Mononuclear cell (primary cell): ENCODE results near the gene RINL. TPM values are rescaled to one million over a fixed set of nuclear protein-coding genes. Genes with fewer than 3 reads are reported as not detected.
"Not testable (repeated sequence)": the region's sequence is repeated elsewhere in the genome, so short reads cannot be mapped to it uniquely, and the experiment has no call there.

Source experiments
- H3K27me3 ChIP-seq: 2 replicates; pipeline ENCODE4 v1.6.0; 2011; ENCODE audit warnings: low read length, control low read depth; ENCODE audit not compliant: insufficient read depth
- H3K4me1 ChIP-seq: 2 replicates; pipeline ENCODE4 v1.5.1; 2011; ENCODE audit warnings: mild to moderate bottlenecking, low read length, control low read depth; ENCODE audit not compliant: insufficient read depth
- H3K4me3 ChIP-seq: 2 replicates; pipeline ENCODE4 v1.5.1; 2011; ENCODE audit warnings: mild to moderate bottlenecking, low read length, moderate library complexity
- H3K9me3 ChIP-seq: 2 replicates; pipeline ENCODE4 v1.5.1; 2011; ENCODE audit warnings: low read depth, mild to moderate bottlenecking, control low read depth, low read length
- total RNA-seq: library from RNA; depleted of rRNA; stranded (reverse); fragments of >200 nt; gene quantifications from one replicate; pipeline ENCODE4 v1.2.3, GENCODE V29; 2012

Gene RINL
- total RNA-seq, 1 donor, result 8.1 TPM

DNA sequence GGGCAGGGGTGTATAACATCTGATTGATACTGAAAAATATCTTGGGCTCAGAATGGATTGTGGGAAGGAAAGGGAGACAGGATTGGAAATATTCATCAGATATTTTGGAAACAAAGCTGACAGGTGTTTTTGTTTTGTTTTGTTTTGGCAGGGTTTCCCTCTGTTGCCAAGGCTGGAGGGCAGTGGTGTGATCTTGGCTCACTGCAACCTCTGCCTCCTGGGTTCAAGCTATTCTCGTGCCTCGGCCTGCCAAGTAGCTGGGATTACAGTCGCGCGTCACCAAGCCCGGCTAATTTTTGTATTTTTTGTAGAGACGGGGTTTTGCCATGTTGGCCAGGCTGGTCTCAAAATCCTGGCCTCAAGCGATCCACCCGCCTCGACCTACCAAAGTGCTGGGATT, 4.7 kb downstream of the RINL start:
- H3K4me3 ChIP-seq, H3K27me3 ChIP-seq, H3K9me3 ChIP-seq: not testable (repeated sequence)
- peaks cover 36% of the 10 kb centered on the region for H3K4me1 ChIP-seq

DNA sequence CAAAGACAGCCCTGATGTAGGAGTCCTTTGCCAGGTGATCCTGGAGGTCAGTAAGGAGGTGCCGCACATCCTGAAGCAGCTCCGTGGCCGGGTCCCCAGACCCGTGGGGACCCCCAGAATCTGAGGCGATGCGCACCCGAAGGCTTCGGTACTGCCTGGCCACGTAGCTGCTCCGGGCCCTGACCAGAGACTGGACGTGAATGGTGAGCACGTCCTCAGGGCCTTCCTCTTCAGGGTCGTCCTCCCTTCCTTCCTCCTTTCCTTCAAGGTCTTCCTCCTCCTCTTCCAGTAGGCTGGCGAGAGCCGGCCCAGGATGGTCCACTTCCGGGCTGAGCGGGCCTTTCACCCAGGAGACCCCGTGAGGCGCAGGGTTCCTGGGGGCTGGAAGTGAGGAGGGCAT, 7.5 kb downstream of the RINL start:
- Histone ChIP-seq H3K27me3 (no peaks in the 10 kb centered on the region), H3K4me1 (peaks cover 41% of the 10 kb centered on the region), H3K4me3 (no peak overlapping the region), H3K9me3 (no peaks in the 10 kb centered on the region)

- peaks cover 47% of the 10 kb centered on the region for H3K4me1 ChIP-seq
- no peaks in the 10 kb centered on the region for H3K9me3 ChIP-seq
- H3K27me3 ChIP-seq, result no peaks in the 10 kb centered on the region
- peak overlapping the region; percentile 45 for H3K4me3 ChIP-seq
Measured at GRCh38 chr19:38869836-38870607, 8.1 kb downstream of the RINL start.

DNA sequence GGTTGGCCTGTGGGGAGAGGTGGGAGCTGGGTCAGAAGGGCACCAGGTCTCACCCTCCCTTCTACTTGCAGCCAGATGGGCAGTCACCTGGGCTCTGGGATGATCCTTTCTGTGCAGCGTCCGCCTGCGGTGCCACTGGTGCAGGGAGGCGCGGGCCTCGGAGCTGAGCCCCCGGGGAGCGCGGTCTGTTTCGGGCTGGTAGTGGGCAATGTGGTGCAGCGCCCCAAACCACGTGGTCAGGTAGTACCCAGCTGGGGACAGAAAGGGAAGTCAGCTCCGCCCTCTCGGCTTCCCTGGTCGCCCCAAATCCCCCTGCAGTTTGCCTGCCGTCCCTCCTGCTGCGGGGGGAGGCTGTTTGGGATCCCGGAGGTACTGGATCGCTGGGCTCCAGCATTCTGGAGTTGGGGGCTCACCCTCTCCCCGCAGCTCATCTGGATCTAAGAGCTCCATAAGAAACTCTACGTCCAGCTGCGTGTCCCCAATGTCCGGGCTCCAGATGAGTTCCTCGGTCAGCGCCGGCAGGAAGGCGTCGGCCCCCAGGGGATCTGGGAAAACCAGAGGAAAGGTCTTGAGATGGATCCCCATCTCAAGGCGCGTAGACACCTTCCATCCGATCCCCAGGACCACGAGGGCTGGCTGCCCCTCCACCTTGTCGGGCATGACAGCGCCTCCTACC, 8.8 kb downstream of the RINL start:
- peaks cover 54% of the 10 kb centered on the region for H3K4me1 ChIP-seq
- no peaks in the 10 kb centered on the region for H3K9me3 ChIP-seq
- peak overlapping the region; percentile 45 for H3K4me3 ChIP-seq
- H3K27me3 ChIP-seq, result no peaks in the 10 kb centered on the region

GRCh38 chr19:38868551-38868950, 9.5 kb downstream of the RINL start:
- Histone ChIP-seq H3K4me1 (peaks cover 60% of the 10 kb centered on the region), H3K9me3 (no peaks in the 10 kb centered on the region), H3K27me3 (no peaks in the 10 kb centered on the region), H3K4me3 (peak overlapping the region; percentile 45)

GRCh38 chr19:38867171-38867780, 10.8 kb downstream of the RINL start:
- H3K9me3 ChIP-seq, result no peaks in the 10 kb centered on the region
- H3K4me3 ChIP-seq, result no peak overlapping the region
- no peaks in the 10 kb centered on the region for H3K27me3 ChIP-seq
- H3K4me1 ChIP-seq, result peaks cover 72% of the 10 kb centered on the region

DNA sequence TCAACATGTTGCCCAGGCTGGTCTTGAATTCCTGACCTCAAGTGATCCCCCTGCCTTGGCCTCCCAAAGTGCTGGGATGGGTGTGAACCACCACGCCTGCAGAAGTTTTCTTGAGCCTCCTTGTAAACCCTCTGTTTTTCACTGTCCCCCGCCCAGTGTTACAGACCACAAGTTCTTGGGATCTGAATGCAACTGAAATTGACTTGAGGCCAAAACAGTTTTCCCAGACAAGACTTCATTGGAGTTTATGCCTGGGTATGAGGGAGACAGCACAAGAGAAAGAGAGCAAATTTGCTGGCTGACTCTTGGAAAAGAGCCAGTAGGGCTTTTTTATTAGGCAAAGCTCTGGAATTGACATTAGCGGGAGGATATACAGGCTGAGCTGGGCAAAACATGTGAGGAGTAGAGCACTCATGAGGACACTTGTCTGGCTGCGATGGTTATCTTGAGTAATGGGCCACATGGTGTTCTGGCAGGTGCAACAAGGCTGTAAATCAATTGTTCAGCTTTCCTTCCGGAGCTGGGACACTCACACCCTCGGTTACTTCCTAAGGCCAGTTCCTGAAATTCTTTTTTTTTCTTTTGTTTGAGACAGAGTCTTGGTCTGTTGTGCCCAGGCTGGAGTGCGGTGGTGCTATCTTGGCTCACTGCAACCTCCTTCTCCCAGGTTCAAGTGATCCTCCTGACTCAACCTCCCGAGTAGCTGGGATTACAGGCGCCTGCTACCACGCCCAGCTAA, 15.6 kb downstream of the RINL start:
- peaks cover 54% of the 10 kb centered on the region for H3K4me1 ChIP-seq

DNA sequence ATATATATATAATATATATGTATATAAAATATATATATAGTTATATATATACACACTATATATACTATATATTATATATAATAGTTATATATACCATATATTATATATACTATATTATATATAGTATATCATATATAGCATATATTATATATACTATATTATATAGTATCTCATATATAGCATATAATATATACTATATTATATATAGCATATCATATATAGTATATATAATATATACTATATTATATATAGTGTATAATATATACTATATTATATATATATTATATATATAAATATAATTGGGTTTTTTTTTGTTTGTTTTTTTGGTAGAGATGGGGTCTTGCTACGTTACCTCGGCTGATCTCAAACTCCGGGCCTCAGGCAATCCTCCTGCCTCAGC, 16.7 kb downstream of the RINL start:
- peaks cover 54% of the 10 kb centered on the region for H3K4me1 ChIP-seq
- no peak overlapping the region for H3K4me3 ChIP-seq
- H3K27me3 ChIP-seq, result no peaks in the 10 kb centered on the region
- H3K9me3 ChIP-seq, result no peaks in the 10 kb centered on the region

More for the DNA sequence above, 15.6 kb downstream of the RINL start:
- Histone ChIP-seq H3K27me3 (no peaks in the 10 kb centered on the region), H3K4me3 (no peak overlapping the region), H3K9me3 (no peaks in the 10 kb centered on the region)

- H3K27me3 ChIP-seq, result not testable (repeated sequence)
- H3K4me1 ChIP-seq, result peaks cover 38% of the 10 kb centered on the region
Measured at GRCh38 chr19:38859631-38860204, 18.4 kb downstream of the RINL start.

GRCh38 chr19:38856813-38857212, 21.3 kb downstream of the RINL start:
- Histone ChIP-seq H3K9me3 (no peaks in the 10 kb centered on the region), H3K27me3 (no peaks in the 10 kb centered on the region), H3K4me1 (peaks cover 23% of the 10 kb centered on the region), H3K4me3 (no peak overlapping the region)

More at GRCh38 chr19:38859631-38860204, 18.4 kb downstream of the RINL start:
- H3K4me3 ChIP-seq, H3K9me3 ChIP-seq: not testable (repeated sequence)

- H3K9me3 ChIP-seq, H3K27me3 ChIP-seq, H3K4me3 ChIP-seq: not testable (repeated sequence)
- H3K4me1 ChIP-seq, result peaks cover 32% of the 10 kb centered on the region
Measured at GRCh38 chr19:38855751-38856150, 22.3 kb downstream of the RINL start.

GRCh38 chr19:38854961-38855360, 23.1 kb downstream of the RINL start:
- H3K4me1 ChIP-seq, result peaks cover 34% of the 10 kb centered on the region

DNA sequence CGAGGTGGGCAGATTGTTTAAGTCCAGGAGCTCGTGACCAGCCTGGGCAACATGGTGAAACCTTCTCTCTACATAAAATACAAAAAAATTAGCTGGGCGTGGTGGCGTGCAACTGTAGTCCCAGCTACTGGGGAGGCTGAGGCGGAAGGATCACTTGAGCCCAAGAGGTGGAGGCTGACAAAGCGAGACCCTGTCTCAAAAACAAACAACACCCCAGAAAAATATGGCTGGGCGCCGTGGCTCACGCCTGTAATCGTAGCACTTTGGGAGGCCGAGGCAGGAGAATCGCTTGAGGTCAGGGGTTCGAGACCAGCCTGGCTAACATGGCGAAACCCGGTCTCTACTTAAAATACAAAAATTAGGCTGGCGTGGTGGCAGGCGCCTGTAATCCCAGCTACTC, 24.9 kb downstream of the RINL start:
- H3K4me1 ChIP-seq, result peaks cover 44% of the 10 kb centered on the region
- H3K9me3 ChIP-seq, result no peaks in the 10 kb centered on the region
- no peak overlapping the region for H3K4me3 ChIP-seq
- H3K27me3 ChIP-seq, result no peaks in the 10 kb centered on the region

More at GRCh38 chr19:38854961-38855360, 23.1 kb downstream of the RINL start:
- H3K9me3 ChIP-seq, H3K27me3 ChIP-seq, H3K4me3 ChIP-seq: not testable (repeated sequence)

DNA sequence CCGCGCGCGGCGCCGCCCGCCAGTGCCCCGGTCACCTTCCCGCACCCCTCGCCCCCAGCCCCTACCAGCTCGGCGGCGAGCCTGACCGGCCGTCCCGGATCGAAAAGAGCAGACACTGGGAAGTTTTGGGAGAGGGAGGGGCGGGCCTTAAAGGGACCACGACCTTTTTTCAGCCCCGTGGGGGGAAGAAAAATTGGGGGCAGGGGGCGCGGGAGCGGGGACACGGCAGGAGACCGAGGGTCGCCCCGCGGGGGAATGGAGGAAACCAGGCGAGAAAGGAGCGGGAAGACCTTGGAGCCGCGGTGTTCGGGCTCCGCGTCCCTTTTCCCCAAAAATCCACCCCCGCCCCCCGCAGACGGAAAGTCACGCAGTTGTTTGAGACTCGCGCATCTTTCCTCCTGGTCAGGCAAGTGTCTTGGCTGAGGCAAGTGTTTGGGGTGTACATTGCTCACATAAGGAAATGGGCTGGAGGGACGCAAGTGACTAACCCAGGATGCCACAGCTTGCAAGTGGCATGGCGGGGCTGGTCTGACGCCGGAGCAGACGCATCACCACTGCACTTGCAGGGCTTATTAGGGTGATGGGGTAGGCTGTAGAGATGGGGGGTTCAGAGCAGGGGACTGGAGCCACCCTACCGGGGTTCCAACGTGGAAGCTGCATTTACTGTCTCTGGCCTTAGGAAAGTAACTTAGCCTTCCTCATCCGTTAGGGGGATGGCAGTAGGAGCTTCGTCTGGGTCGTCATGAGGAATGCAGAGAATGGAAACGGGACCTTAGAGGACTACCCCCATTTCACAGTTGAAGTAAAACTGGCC, 25.6 kb downstream of the RINL start:
- no peaks in the 10 kb centered on the region for H3K9me3 ChIP-seq
- peaks cover 44% of the 10 kb centered on the region for H3K4me1 ChIP-seq
- peak overlapping the region; percentile 80 for H3K4me3 ChIP-seq
- H3K27me3 ChIP-seq, result no peaks in the 10 kb centered on the region
